NCI-H1048 (cell line): ENCODE data around the gene MRPL20.
"Not testable (repeated sequence)": the region's sequence is repeated elsewhere in the genome, so short reads cannot be mapped to it uniquely, and the experiment has no call there.

Source experiments
- DNase-seq: peaks from one replicate; lab custom pipeline; 2025; lab: John Stamatoyannopoulos, UW

MRPL20 gene

DNA sequence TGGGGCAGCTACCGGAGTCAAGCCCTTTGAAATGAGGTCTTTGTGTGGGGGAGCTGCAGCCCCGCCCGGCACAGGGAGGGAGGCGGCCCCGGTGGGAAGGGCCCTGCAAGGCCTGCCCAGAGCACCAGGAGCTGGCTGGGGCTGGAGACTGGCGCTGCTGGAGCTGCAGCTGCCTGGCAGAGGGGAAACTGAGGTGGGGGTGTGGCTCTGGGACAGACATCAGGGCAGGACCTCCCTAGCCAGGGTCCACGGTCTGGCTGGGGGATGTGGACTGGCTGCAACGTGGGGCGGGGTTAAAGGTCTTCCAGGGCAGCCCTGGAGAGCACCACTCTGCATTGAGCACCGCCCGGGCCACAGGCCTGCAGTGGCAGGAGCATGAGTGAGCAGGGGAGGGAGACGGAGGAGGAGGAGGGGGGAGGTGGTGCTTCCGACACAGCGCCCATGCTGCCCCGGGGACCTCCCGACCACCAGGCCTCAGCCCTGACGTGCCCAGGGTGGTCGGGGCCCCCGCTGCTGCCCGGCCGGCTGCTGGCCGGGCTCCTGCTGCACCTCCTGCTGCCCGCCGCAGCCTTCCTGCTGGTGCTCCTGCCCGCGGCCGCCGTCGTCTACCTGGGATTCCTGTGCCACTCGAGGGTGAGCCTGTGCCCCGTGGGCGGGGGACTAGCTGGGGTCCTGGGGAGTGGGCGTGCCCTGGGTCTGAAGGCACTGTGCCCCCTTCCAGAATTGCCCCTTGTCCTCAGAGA lies 18.8 kb upstream of the MRPL20 start:
- no peak for DNase-seq

DNA sequence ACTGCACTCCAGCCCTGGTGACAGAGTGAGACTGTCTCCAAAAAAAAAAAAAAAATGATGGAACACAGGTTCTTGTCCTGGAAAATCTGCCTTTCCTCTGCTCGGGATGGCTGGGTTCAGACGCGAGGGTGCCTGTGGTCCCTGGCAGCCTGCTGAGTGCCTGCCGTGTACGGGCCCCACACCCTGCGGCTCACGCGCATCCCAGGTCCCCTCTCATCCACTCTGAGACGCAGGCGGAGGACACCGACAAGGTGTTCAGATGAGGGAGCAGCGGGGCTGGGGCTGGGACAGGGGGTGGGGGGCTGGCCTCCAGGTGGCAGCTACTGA lies 18.3 kb upstream of the MRPL20 start:
- no peak for DNase-seq

DNA sequence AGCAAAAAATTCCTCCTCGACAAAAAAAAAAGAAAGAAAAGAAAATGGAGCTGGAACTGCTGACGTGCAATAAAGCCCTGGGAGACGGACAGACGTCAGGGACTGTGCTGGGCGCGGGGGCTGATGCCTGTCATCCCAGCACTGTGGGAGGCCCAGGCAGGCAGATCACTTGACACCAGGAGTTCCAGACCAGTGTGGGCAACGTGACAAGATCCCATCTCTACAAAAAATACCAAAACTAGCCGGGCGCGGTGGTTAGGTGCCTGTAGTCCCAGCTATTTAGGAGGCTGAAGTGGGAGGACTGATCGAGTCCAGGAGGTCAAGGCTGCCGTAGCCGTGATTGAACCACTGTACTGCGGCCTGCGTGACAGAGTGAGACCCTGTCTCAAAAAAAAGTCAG lies 17.6 kb upstream of the MRPL20 start:
- DNase-seq, result no peak

DNA sequence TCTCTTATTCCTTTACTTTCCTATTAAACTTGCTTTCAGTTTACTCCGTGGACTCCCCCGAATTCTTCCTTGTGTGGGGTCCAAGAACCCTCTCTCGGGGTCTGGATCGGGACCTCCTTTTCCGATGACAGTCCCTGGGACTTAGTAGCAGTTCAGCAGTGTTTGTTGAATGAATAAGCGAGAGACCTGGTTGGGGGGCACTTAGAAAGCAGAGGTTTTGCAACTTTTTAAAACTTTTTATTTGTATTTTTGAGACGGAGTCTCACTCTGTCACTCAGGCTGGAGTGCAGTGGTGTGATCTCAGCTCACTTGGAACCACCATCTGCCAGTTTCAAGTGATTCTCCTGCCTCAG lies 16.1 kb upstream of the MRPL20 start:
- DNase-seq, result no peak

DNA sequence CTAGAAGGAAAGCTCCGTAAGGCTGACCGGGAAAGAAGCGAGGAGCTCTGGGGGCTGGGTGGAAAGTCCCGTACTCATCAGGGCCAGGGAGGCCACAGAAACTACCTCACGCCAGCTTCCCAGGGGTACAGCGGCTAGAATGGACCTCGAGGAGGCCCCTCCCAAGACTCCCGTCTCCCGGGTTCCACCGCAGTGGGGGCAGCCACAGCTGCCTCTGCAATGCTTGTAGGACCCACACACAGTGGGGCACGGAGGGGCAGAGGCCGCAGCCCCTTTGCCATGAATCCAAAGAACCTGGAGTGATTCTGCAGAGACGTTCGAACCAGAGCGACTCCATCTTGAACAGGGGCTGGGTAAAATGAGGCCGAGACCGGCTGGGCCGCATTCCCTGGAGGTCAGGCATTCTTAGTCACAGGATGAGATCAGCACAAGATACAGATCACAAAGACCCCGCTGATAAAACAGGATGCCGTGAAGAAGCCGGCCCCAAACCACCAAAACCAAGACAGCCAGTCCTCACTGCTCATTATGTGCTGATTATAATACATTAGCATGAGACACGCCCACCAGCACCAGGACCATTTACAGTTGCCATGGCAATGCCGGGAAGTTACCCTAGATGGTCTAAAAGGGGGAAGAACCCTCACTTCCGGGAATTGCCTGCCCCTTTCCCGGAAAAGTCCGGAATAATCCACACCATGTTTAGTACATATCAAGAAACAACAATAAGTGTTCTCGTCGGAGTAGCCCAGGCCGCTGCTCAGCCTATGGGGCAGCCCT lies 15.6 kb upstream of the MRPL20 start:
- no peak for DNase-seq

DNA sequence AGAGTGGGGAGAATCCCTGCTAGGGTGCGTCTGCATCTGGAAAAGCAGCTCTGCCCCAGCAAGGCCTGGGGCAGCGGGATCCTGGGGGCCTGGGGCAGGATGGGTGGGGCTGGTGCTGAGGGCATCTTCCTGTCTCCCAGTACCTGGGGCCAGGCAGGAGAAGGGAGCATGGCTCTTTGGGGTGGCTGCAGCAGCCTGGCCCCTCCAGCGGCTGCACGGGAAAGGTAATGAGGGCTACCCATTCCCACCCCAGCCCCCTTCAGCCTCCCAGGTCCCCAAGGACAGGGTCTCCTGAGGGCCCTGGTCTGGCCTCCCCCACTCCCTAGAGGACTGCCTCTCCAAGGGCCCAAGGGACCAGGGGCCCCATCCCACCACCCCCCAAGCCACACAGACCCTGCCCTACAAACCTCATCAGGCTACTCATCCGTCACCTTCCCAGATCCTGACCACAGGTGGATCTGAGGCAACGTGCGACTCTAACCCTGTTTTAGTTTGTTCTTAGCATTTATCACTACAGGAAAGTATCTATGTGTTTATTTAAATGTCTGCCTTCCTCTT lies 14.9 kb upstream of the MRPL20 start:
- DNase-seq, result no peak

DNA sequence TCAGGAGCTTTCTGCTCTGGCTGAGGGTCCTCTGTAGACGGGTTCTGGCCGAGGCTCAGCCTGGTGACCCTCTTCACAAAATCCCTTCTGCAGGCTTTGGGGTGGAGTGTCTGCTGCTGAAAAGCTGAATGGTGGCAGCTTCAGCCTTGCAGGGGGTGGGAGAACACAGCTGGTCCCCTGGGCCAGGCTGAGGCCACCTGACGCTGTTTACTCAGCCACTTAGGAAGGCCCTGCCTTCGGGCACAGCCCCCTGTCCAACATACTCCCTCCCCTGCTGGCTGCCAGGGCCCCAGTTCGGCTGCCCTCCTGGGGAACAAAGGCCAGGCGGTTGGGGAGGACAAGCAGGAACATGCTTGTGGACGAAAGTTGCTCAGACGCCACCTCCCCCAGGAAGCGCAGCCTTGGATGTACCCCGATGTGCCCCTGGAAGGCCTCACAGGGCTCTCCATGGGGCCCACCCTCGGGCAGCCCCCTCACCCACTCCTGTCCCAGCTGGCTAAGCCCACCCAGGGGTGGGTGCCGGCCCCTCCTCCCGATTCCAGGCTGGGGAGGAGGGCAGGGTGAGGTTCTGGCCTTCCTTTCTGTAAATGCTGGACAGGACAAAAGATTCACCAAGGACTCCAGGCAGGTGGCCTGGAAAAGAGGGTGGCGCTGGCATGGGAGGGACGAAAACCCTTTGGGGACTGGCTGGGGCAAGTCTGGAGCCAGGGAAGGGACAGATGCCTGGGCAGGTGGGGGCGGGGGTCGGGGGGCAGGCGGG lies 14.2 kb upstream of the MRPL20 start, which contains the start of gene ANKRD65:
TSS of gene ANKRD65 (minus strand) at position 130 of the 760 bp plus-strand sequence. CDS start 271 bp downstream, outside the sequence.
- no peak for DNase-seq

DNA sequence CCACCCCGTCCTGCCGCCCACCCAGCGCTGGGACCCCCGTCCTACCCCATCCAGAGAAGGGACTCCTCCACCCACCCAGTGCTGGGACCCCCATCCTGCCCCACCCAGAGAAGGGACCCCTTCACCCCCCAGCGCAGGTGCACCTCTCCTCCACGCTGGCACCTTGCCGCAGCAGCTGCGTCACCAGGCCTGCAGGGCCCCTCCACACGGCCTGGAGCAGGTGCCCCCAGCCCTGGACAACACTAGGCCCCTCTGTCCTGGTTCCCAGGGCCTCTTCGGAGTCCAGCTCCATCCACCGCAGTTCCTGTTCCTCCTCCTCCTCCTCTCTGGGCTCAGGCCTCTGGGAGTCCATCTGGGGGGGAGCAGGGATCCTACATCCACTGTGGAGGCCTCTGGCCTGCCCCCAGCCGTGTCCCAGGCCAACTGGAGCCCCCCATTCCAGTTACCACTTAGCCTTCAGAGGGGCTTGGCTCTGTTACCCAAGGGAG lies 13.6 kb upstream of the MRPL20 start:
- DNase-seq, result no peak

DNA sequence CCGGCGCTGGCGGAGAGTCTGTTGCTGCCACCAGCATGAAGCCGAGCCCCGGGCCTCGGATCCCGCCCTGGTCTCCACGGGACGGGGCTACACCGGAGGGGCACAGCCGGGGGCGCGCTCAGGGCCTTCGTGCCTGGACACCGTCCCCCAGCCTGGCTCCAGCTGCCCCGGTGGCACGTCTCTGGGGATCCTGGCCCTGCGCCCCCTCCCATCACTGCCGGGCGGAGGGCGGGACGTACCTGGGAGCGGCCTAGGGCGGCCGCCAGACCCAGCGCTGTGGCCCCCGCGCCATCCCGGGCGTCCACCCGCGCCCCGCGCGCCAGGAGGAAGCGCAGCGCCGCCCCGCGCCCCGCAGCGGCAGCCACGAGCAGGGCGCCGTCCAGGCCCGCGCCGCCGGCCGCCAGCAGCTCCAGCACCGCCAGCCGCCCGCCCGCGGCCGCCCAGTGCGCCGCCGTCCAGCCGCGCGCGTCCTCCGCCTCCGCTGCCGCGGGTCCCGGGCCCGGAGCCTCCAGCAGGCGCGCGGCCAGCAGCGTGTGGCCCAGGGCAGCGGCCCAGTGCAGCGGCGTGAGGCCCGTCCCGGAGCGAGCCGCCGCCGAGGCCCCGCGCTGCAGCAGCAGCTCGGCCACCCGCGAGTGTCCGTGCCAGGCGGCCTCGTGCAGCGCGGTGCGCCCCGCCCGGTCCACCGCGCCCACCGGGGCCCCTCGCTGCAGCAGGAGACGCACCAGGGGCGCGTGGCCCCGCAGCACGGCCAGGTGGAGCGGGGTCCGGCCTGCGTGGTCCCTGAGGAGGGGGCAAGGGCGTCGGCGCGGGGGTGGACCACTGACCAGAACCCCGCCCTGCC lies 12.9 kb upstream of the MRPL20 start:
- no peak for DNase-seq

DNA sequence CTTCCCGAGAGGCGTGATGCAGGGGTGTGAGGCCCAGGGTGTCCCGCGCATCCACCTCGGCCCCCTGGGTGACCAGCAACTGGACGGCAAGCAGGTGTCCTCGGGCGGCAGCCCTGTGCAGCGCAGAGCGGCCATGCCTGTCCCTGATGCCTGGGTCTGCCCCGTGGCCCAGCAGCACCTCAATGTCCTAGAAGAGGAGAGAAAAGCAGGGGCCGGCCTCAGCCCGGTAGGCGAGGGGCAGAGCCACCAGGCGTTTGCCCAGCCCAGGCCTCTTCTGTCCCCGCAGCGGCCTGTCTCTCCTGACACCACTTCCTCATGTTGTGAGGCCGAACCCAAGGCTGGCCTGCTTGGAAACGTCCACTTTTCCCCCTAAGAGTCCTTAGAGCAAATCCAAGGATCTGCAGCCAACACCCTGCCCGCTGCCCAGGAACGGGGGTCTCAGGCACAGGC lies 12.3 kb upstream of the MRPL20 start:
- DNase-seq, result no peak

DNA sequence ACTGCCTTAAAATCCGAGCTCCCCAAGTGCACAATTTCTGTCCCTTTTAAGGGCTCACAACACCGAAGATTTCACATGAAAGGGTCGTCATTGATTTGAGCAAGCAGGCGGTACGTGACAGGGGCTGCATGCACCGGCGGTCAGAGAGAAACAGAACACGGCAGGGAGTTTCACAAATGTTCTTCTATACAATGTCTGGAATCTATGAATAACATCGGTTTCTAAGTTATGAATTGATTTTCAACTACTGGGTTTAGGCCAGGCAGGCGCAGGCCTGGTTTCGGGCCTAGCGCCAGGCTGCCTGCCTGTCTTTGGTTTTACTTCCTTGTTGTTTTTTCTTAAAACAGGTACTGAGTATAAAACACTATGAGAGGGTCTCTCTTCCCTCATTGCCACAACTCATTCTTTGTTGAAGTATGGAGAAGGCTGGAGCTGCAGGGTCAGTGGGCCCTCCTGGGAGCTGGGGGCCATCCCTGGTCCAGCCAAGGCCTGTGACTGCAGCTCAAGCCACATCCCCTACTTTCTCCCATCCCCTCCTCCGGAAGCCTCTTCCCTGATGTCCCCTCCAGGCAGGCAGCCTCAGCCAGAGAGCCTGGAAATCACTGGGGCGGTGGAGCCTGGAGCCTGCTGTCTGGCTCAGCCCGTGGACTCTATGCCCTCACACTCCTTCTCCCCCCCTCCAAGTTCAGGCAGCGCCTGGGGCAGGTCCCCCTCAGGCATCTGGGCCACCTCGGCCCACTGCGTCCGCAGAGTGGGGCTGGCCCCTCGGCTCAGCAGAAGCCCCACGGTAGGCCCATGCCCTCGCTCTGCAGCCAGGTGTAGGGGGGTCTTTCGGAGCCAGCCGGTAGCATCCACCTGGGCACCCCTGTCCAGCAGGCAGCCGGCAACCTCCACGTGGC lies 11.6 kb upstream of the MRPL20 start:
- no peak for DNase-seq

DNA sequence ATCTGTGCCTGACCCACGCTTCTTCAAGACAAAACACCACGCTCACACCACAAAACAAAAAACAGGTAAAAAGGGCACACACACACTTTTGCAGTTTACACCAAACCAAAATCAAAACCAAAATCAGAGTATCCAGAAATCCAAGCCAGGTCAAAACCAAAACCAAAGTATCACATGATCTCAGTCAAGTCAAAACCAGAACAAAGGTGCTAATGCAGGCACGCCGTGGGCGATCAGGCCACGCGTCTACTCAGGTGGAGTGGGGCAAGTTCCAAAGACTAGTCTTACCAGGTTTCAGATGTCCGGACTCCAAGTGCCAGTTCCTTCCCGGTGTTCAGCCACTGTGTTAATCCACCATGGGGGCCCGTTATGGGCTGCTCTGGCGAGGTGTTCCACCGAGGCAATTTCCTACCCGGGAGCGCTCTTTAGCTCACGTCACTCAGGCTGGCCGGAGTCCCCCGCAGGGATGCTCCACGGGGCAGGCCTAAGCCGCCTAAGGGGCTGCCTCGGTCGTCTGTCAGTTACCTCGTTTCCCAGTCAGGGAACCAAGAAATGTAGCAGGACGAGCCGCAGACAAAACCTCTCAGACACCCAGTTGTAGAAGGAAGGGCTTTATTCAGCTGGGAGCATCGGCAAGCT lies 10.9 kb upstream of the MRPL20 start:
- not testable (repeated sequence) for DNase-seq

DNA sequence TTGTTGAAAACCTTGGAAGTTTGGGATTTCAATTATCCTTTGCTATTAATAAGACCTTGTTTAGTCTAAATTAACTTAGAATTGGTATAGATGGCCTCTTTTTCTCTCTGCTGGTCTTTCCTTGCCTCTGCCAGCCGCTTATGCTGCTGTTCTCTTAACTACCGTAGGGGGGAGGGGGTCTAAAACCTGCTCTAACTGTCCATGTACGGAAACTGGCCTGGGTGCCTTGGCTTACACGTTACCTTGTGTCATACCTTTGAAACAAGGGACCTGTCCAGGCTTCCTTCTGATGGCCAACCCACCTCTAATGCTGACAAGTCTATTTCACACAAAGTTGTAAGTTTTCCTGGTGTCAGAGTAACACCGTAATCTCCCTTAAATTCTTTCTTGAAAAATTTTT lies 10.3 kb upstream of the MRPL20 start:
- DNase-seq, result not testable (repeated sequence)

DNA sequence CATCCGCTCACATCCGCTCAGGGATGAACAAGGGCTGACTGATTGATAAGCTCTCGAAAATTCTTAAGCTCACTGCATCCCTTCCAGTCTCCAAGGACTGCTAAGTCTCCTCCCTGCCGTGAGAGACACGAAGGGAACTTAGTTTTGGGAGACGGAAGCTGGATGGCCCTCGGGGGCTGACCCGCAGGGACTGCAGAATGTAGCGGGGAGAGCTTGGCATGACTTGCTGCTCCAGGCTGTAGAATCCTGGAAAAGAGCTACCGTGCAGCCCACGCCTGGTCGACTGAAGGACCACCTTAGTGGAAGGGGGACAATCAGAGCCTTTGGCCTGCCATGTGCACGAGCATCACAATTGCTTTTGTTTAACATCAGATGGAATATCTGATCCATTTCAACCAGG lies 8.7 kb upstream of the MRPL20 start:
- no peak for DNase-seq

DNA sequence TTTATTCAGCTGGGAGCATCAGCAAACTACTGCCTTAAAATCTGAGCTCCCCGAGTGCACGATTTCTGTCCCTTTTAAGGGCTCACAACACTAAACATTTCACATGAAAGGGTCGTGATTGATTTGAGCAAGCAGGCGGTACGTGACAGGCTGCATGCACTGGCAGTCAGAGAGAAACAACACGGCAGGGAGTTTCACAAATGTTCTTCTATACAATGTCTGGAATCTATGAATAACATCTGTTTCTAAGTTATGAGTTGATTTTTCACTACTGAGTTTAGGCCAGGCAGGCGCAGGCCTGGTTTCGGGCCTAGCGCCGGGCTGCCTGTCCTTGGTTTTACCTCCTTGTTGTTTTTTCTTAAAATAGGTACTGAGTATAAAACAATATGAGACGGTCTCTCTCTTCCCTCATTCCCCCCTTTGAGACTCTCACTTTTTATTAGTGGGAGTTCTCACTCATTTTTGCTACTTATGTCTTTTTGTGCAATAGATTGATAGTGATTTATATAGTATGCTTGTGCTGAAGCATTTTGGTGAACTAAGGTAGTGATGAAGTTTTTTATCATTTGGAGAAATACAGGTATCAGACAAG lies 5.3 kb upstream of the MRPL20 start:
- not testable (repeated sequence) for DNase-seq

DNA sequence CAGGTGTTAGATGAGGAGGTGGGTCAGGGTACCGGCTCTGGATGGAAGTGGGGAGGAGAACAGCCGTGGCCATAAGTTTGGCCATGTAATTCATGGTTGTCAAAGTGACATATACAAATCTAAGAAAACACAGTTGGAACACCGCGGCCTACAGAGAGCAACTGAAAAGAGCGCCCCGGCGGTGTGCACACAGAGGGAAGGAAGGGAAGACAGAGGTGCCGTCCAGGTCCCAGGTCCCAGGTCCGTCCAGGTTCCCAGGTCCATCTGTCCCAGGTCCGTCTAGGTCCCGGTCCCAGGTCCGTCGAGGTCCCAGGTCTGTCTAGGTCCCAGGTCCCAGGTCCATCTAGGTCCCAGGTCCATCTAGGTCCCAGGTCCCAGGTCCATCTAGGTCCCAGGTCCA lies 4.5 kb upstream of the MRPL20 start:
- no peak for DNase-seq

DNA sequence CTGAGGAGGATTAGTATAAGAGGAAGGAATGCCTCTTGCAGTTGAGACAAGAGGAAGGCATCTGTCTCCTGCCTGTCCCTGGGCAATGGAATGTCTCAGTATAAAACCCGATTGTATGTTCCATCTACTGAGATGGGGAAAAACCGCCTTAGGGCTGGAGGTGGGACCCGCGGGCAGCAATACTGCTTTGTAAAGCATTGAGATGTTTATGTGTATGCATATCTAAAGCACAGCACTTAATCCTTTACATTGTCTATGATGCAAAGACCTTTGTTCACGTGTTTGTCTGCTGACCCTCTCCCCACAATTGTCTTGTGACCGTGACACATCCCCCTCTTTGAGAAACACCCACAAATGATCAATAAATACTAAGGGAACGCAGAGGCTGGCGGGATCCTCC lies 3.1 kb upstream of the MRPL20 start:
- not testable (repeated sequence) for DNase-seq

DNA sequence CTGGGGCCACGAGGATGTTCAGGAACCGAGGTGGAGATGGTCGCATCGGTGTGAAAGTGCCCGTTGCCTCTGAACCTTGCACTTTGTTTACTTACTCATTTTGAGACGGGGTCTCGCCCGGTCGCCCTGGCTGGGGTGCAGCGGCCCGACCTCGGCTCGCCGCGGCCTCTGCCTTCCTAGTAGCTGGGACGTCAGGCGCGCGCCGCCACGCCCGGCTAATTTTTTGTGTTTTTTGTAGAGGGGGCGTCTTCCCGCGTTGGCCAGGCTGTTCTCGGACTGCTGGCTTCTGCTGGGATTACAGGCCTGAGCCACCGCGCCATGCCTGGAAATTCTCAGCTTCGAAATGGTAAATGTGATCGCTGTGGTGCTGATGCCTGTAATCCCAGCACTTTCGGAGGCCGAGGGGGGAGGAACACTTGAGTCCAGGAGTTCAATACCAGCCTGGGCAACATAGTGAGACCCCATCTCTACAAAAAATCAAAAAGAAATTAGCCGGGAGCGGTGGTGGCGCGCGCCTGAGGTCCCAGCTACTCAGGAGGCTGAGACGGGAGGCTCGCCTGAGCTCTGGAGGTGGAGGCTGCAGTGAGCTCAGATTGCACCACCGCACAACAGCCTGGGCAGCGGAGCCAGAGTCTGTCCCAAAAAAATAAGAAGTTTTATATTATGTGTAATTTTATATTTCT lies 684 bp upstream of the MRPL20 start:
- DNase-seq, result no peak
